NB4 (cell line): ENCODE measurements around the gene PAOX.

Experiments used
- TF ChIP-seq, protein P1 (sequence below): IDR thresholded peaks from one replicate; pipeline ENCODE4 v1.5.1; 2012; ENCODE audit warnings: low read depth, low read length
- TF ChIP-seq, protein P2 (sequence below): IDR thresholded peaks from 2 replicates; pipeline ENCODE4 v1.6.1; 2011; ENCODE audit warnings: low read depth, low read length

DNA sequence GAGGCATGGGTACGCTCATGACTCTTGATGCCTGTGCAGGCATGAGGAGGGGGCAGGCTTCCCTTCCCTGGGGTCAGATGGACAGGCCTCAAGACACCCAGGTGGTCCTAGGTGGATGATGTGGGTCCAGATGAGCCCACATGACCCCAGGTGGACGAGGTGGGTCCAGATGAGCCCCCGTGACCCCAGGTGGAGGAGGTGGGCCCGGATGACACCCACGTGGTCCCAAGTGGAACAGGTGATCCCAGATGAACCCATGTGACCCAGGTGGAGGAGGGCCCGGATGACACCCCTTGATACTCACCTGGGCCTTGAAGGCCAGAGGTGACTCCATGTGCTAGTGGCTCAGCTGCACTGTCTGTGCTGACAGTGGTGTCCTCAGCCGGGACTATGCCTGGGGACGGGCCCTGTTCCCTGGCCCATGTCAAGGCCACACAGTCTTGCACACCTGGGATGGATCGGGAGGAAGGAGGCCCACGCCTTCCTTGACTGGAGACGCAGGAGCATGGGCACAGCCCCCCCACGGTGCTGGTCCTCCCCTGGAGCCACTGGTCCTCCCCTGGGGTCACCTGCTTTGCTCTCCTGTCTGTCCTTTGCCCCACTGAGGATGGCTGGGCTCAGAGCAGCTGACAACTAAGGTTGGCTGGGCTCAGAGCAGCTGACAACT lies 28.6 kb upstream of the PAOX start:
- TF ChIP-seq, protein P1, sequence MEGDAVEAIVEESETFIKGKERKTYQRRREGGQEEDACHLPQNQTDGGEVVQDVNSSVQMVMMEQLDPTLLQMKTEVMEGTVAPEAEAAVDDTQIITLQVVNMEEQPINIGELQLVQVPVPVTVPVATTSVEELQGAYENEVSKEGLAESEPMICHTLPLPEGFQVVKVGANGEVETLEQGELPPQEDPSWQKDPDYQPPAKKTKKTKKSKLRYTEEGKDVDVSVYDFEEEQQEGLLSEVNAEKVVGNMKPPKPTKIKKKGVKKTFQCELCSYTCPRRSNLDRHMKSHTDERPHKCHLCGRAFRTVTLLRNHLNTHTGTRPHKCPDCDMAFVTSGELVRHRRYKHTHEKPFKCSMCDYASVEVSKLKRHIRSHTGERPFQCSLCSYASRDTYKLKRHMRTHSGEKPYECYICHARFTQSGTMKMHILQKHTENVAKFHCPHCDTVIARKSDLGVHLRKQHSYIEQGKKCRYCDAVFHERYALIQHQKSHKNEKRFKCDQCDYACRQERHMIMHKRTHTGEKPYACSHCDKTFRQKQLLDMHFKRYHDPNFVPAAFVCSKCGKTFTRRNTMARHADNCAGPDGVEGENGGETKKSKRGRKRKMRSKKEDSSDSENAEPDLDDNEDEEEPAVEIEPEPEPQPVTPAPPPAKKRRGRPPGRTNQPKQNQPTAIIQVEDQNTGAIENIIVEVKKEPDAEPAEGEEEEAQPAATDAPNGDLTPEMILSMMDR = no peak
- TF ChIP-seq, protein P2, sequence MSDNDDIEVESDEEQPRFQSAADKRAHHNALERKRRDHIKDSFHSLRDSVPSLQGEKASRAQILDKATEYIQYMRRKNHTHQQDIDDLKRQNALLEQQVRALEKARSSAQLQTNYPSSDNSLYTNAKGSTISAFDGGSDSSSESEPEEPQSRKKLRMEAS = no peak
